B cell (primary cell): ENCODE measurements around the gene TNNI3. TPM values are rescaled to one million over a fixed set of nuclear protein-coding genes. Genes with fewer than 3 reads are reported as not detected.

Experiments used
- ATAC-seq: fragments of 200-7000 bp; cut with Tn5 transposase; one replicate; pipeline ENCODE4 v1.10.0; 2021; ENCODE audit warnings: low read depth, mild to moderate bottlenecking, moderate number of reproducible peaks, moderate library complexity
- CTCF ChIA-PET: fragments of 350-600 bp; sonication (Branson Sonifier 250); formaldehyde crosslinking; loops from one replicate; lab custom pipeline; 2021; ENCODE audit warnings: antibody characterized with exemption, inconsistent platforms; lab: Charles Lee
- POLR2A ChIA-PET: fragments of 350-600 bp; sonication (Branson Sonifier 250); formaldehyde crosslinking; loops from one replicate; lab custom pipeline; 2021; ENCODE audit warnings: antibody characterized with exemption; lab: Charles Lee
- DNase-seq: peaks from one replicate; pipeline ENCODE4 v3.0.0; 2013
- H2AFZ ChIP-seq: 2 replicates; pipeline ENCODE4 v1.6.1; 2012; ENCODE audit warnings: mild to moderate bottlenecking, low read depth, low read length; ENCODE audit not compliant: insufficient read depth, poor library complexity, severe bottlenecking
- H3K27ac ChIP-seq, 2 donors: 1 replicate in 1 of 2; 2 replicates in 1 of 2; pipeline ENCODE4 v1.5.1; 2012 to 2013; ENCODE audit warnings: low read length in 2 of 2, mild to moderate bottlenecking in 2 of 2, moderate library complexity in 1 of 2
- H3K27me3 ChIP-seq, 4 experiments: fragments of 200-600 bp in 1 of 4; sonication (generic) in 1 of 4; replicated peaks in 1 of 4; 1 replicate in 2 of 4; 2 replicates in 2 of 4; pipeline versions ENCODE4 v1.6.1 to v1.7.0; 2013 to 2016; ENCODE audit warnings: low read length in 3 of 4, mild to moderate bottlenecking in 2 of 4, mixed read lengths in 1 of 4, moderate library complexity in 1 of 4; ENCODE audit not compliant: insufficient read depth in 4 of 4, control insufficient read depth in 3 of 4; ENCODE audit errors: control extremely low read depth in 1 of 4
- H3K36me3 ChIP-seq, 2 experiments: replicated peaks in 1 of 2; 1 replicate in 1 of 2; 2 replicates in 1 of 2; pipeline versions ENCODE4 v1.6.1 to v1.7.1; 2013; ENCODE audit warnings: low read length in 1 of 2; ENCODE audit not compliant: insufficient read depth in 2 of 2, control insufficient read depth in 1 of 2; ENCODE audit errors: control extremely low read depth in 1 of 2, extremely low read depth in 1 of 2
- H3K4me1 ChIP-seq, 2 donors: fragments of 200-600 bp in 1 of 2; sonication (generic) in 1 of 2; 1 replicate in 1 of 2; 2 replicates in 1 of 2; pipeline versions ENCODE4 v1.5.1 to v1.6.1; 2013 to 2017; ENCODE audit warnings: low read length in 2 of 2; ENCODE audit not compliant: control insufficient read depth in 2 of 2, insufficient read depth in 2 of 2
- H3K4me2 ChIP-seq: replicated peaks from 2 replicates; pipeline ENCODE3; 2012; ENCODE audit warnings: mild to moderate bottlenecking, low read depth, low read length; ENCODE audit not compliant: poor library complexity, severe bottlenecking
- H3K4me3 ChIP-seq, 5 experiments: fragments of 200-600 bp in 1 of 5; sonication (generic) in 1 of 5; 1 replicate in 3 of 5; 2 replicates in 2 of 5; pipeline versions ENCODE4 v1.5.1 to v1.7.0; 2011 to 2016; ENCODE audit warnings: low read length in 4 of 5, mild to moderate bottlenecking in 4 of 5, low read depth in 2 of 5, control low read depth in 1 of 5, moderate library complexity in 1 of 5; ENCODE audit not compliant: insufficient read depth in 1 of 5; ENCODE audit errors: control extremely low read depth in 1 of 5, extremely low read depth in 1 of 5
- H3K79me2 ChIP-seq: fragments of 200-600 bp; sonication (generic); one replicate; pipeline ENCODE4 v1.6.0; 2016; ENCODE audit warnings: low read length; ENCODE audit not compliant: control insufficient read depth, insufficient read depth
- H3K9ac ChIP-seq: fragments of 200-600 bp; sonication (generic); 2 replicates; pipeline ENCODE4 v1.6.1; 2017; ENCODE audit warnings: mild to moderate bottlenecking, low read length, moderate library complexity
- H3K9me3 ChIP-seq, 3 donors: one replicate each; pipeline versions ENCODE4 v1.6.1 to v1.7.1; 2013; ENCODE audit warnings: low read length in 2 of 3; ENCODE audit not compliant: control insufficient read depth in 2 of 3, insufficient read depth in 1 of 3; ENCODE audit errors: control extremely low read depth in 1 of 3
- H4K20me1 ChIP-seq: 2 replicates; pipeline ENCODE4 v1.6.0; 2012; ENCODE audit warnings: mild to moderate bottlenecking, low read length; ENCODE audit not compliant: insufficient read depth, control insufficient read depth, poor library complexity, severe bottlenecking
- H3K27ac Mint-ChIP-seq: one replicate; pipeline ENCODE4 v1.8.0; 2021; ENCODE audit warnings: mixed read lengths
- H3K27me3 Mint-ChIP-seq: one replicate; pipeline ENCODE4 v1.8.0; 2021; ENCODE audit warnings: mixed read lengths
- H3K4me1 Mint-ChIP-seq: one replicate; pipeline ENCODE4 v1.8.0; 2021; ENCODE audit warnings: mixed read lengths
- H3K4me3 Mint-ChIP-seq: one replicate; pipeline ENCODE4 v1.8.0; 2021; ENCODE audit warnings: mixed read lengths
- H3K9me3 Mint-ChIP-seq: one replicate; pipeline ENCODE4 v1.8.0; 2022; ENCODE audit warnings: mixed read lengths; ENCODE audit not compliant: insufficient read depth
- EZH2 ChIP-seq: IDR thresholded peaks from 2 replicates; pipeline ENCODE4 v1.6.1; 2012; ENCODE audit warnings: borderline replicate concordance, low read depth, mild to moderate bottlenecking, moderate library complexity, low read length; ENCODE audit not compliant: insufficient read depth, poor library complexity, severe bottlenecking
- WGBS: methylation state at CpG from one replicate; pipeline ENCODE4 v1.1.5; 2013; ENCODE audit warnings: missing lambda C conversion rate; ENCODE audit not compliant: insufficient coverage; 5-methylcytosine and 5-hydroxymethylcytosine counted together
- intact Hi-C: fragments of 100-400 bp; cut with micrococcal nuclease; formaldehyde crosslinking; loops from one replicate; pipeline ENCODE4 v1.10.0; 2022
- polyA plus RNA-seq: library from polyadenylated mRNA; depleted of rRNA; stranded (reverse); fragments of >200 nt; gene quantifications from 2 replicates; pipeline ENCODE4 v1.2.3, GENCODE V29; 2012
- total RNA-seq, 2 donors: library from RNA; stranded (reverse); fragments of 120-200 nt in 1 of 2; gene quantifications; 1 replicate in 1 of 2; 2 replicates in 1 of 2; pipeline versions ENCODE4 v1.2.3 to v1.2.4, GENCODE V29; 2013 to 2022
- TF ChIP-seq, protein P1 (sequence below): fragments of 200-600 bp; IDR thresholded peaks from one replicate; pipeline ENCODE4 v1.8.0; 2022; ENCODE audit warnings: antibody characterized with exemption, mild to moderate bottlenecking

The TNNI3 gene
- total and polyA plus RNA-seq, 2 donors (not counting 1 experiment from before 2014, with no cell fraction given) = not detected

DNA sequence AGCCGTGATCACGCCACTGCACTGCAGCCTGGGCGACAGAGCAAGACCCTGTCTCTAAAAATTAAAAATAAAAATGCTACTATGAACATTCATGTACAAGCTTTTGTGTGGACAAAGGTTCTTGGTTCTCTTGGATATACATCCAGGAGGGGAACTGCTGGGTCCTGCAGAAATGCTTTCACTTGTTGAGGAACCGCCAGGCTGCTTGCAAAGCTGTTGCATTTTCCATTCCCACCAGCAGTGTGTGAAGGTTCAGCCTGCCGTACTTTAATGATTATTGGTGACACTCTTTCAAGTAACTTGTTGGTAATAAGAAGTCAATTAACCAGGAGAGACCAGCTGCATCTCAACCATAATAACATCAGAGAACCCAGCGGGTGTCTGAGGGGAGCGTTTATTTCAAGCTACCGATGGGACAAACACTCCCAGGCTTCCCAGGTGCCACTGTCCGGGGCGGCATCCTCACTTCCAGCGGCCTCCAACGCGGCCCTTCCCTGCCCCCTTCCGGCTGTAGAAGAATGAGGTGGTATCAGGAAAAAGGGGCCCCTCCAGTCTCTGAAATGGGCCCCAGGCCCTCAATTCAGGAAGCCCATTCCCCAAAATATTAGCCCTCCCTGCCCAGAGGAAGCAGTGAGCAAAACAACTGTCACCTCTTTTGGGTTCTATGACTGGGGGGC, 24.9 kb downstream of the TNNI3 start:
- Histone ChIP-seq H3K4me2 (no peak overlapping the region), H3K4me3 (no peak overlapping the region), H3K9me3 (no peaks in the 10 kb centered on the region), H3K27me3 (peaks cover 0 to 45% (median 13%) of the 10 kb centered on the region in 4 experiments), H3K36me3 (no peaks in the 10 kb centered on the region), H3K9ac (no peak overlapping the region), H2AFZ (no peak overlapping the region), H3K79me2 (no peaks in the 10 kb centered on the region), H3K27ac (no peak overlapping the region), H3K4me1 (peaks cover 0 to 4% of the 10 kb centered on the region in 2 donors), H4K20me1 (no peaks in the 10 kb centered on the region)
- Mint-ChIP-seq H3K4me1 (peaks cover 6% of the 10 kb centered on the region), H3K9me3 (no peaks in the 10 kb centered on the region), H3K27ac (no peak overlapping the region), H3K27me3 (peaks cover 35% of the 10 kb centered on the region), H3K4me3 (no peak overlapping the region)
- 27% methylated on average over 5 of the region's 14 CpGs for WGBS
- DNase-seq (no peak), ATAC-seq (no peak)
- TF ChIP-seq EZH2 = no peak
- TF ChIP-seq, protein P1, sequence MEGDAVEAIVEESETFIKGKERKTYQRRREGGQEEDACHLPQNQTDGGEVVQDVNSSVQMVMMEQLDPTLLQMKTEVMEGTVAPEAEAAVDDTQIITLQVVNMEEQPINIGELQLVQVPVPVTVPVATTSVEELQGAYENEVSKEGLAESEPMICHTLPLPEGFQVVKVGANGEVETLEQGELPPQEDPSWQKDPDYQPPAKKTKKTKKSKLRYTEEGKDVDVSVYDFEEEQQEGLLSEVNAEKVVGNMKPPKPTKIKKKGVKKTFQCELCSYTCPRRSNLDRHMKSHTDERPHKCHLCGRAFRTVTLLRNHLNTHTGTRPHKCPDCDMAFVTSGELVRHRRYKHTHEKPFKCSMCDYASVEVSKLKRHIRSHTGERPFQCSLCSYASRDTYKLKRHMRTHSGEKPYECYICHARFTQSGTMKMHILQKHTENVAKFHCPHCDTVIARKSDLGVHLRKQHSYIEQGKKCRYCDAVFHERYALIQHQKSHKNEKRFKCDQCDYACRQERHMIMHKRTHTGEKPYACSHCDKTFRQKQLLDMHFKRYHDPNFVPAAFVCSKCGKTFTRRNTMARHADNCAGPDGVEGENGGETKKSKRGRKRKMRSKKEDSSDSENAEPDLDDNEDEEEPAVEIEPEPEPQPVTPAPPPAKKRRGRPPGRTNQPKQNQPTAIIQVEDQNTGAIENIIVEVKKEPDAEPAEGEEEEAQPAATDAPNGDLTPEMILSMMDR = no peak
- POLR2A ChIA-PET = interaction anchor here (0.6 kb wide), 1 partner anchor 1038 kb away, joined by 5 read pairs; no protein-coding TSS in a partner anchor
- CTCF ChIA-PET = interaction anchor here (1.8 kb wide), 1 partner anchor 8 kb away, joined by 8 read pairs; no protein-coding TSS in a partner anchor
- intact Hi-C loops = no loop called here

GRCh38 chr19:55131421-55131820, 26.1 kb downstream of the TNNI3 start:
- H3K36me3 ChIP-seq = no peaks in the 10 kb centered on the region
- no peak for DNase-seq
- Mint-ChIP-seq H3K9me3 (no peaks in the 10 kb centered on the region), H3K4me1 (peaks cover 6% of the 10 kb centered on the region), H3K27ac (no peak overlapping the region), H3K27me3 (peaks cover 46% of the 10 kb centered on the region), H3K4me3 (no peak overlapping the region)
- no peak overlapping the region for H2AFZ ChIP-seq
- H3K4me2 ChIP-seq = no peak overlapping the region
- H3K27ac ChIP-seq = no peak overlapping the region
- H3K9me3 ChIP-seq = no peaks in the 10 kb centered on the region
- TF ChIP-seq, protein P1 = no peak
- no peak for TF ChIP-seq EZH2
- intact Hi-C loops = no loop called here
- H3K4me1 ChIP-seq = peaks cover 0 to 4% of the 10 kb centered on the region in 2 donors
- no peaks in the 10 kb centered on the region for H3K79me2 ChIP-seq
- H3K4me3 ChIP-seq = no peak overlapping the region
- H4K20me1 ChIP-seq = no peaks in the 10 kb centered on the region
- CTCF ChIA-PET = interaction anchor here (1.4 kb wide), 1 partner anchor 10 kb away, joined by 3 read pairs; no protein-coding TSS in a partner anchor
- ATAC-seq = no peak
- peaks cover 0 to 35% (median 13%) of the 10 kb centered on the region in 4 experiments for H3K27me3 ChIP-seq
- POLR2A ChIA-PET = interaction anchor here (0.7 kb wide), 1 partner anchor 247 kb away, joined by 6 read pairs; no protein-coding TSS in a partner anchor
- 91% methylated on average over 12 of the region's 16 CpGs for WGBS
- no peak overlapping the region for H3K9ac ChIP-seq
